KG1 (cell line): Measurements from ENCODE around the gene CLASP2.
"Not testable (repeated sequence)": the region's sequence is repeated elsewhere in the genome, so short reads cannot be mapped to it uniquely, and the experiment has no call there.

Source experiments
- DNase-seq: peaks from one replicate; lab custom pipeline; 2025; lab: John Stamatoyannopoulos, UW

The CLASP2 gene

DNA sequence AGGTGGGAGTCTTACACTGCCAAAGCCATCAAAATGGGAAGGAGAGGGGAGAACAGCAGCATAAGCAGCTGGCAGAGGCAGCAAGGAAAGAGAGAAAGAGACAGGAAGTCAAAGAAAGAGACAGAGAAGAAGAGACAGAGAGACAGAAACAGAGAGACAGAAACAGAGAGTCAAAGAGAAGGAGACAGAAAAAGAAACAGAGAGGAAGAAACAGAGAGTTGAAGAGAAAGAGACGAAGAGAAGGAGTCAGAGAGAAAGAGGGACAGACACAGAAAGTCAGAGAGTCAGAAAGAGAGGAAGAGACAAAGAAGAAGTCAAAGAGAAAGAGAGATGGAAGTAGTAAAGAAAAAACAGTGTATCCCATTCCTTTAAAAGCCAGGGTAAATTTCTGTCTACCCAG, 266.1 kb downstream of the CLASP2 start:
- DNase-seq, result not testable (repeated sequence)

- no peak for DNase-seq
Observed at GRCh38 chr3:33447958-33448357, 270.1 kb downstream of the CLASP2 start.

GRCh38 chr3:33447256-33447625, 270.8 kb downstream of the CLASP2 start:
- not testable (repeated sequence) for DNase-seq
